MCF 10A (cell line): ENCODE results near the gene SIGLEC15. TPM values are rescaled to one million over a fixed set of nuclear protein-coding genes. Genes with fewer than 3 reads are reported as not detected.

Experiments
- Bru-seq: library from RNA; stranded (reverse); fragments of 400-500 nt; gene quantifications from one replicate; lab custom pipeline; 2021; lab: Mats Ljungman, UMichigan
- BruChase-seq, 2 experiments: library from RNA; stranded (reverse); fragments of 400-500 nt; gene quantifications; one replicate each; lab custom pipeline; 2021; lab: Mats Ljungman, UMichigan
- BruUV-seq: library from RNA; stranded (reverse); fragments of 400-500 nt; replicated peaks from 2 replicates; lab custom pipeline; 2021; lab: Mats Ljungman, UMichigan
- CTCF ChIA-PET: fragments of 300-600 bp; sonication (Branson Sonifier 250); formaldehyde crosslinking; extraction: SDS; loops from one replicate; lab custom pipeline; 2021; ENCODE audit warnings: antibody characterized with exemption, inconsistent platforms; lab: Yijun Ruan, JAX
- POLR2A ChIA-PET: fragments of 300-600, 350-650 bp; sonication (Branson Sonifier 250); formaldehyde crosslinking; extraction: SDS; loops from one replicate; lab custom pipeline; 2020; ENCODE audit warnings: antibody characterized with exemption, inconsistent platforms; lab: Yijun Ruan, JAX
- DNase-seq: peaks from one replicate; pipeline ENCODE4 v3.0.0-alpha.2; 2018; ENCODE audit not compliant: unreplicated experiment
- H3K27ac Mint-ChIP-seq: one replicate; pipeline ENCODE4 v1.8.0; 2022; ENCODE audit warnings: mild to moderate bottlenecking, low read depth, mixed read lengths; ENCODE audit not compliant: unreplicated experiment
- H3K27me3 Mint-ChIP-seq: one replicate; pipeline ENCODE4 v1.8.0; 2022; ENCODE audit warnings: mixed read lengths; ENCODE audit not compliant: insufficient read depth, unreplicated experiment
- H3K36me3 Mint-ChIP-seq: one replicate; pipeline ENCODE4 v1.8.0; 2022; ENCODE audit warnings: mild to moderate bottlenecking, moderate library complexity, mixed read lengths; ENCODE audit not compliant: insufficient read depth, unreplicated experiment
- H3K4me1 Mint-ChIP-seq: one replicate; pipeline ENCODE4 v1.8.0; 2022; ENCODE audit warnings: mixed read lengths; ENCODE audit not compliant: insufficient read depth, unreplicated experiment
- H3K4me3 Mint-ChIP-seq: one replicate; pipeline ENCODE4 v1.8.0; 2022; ENCODE audit warnings: mild to moderate bottlenecking, moderate library complexity, mixed read lengths; ENCODE audit not compliant: unreplicated experiment
- H3K9me3 Mint-ChIP-seq: one replicate; pipeline ENCODE4 v1.8.0; 2022; ENCODE audit warnings: mixed read lengths; ENCODE audit not compliant: unreplicated experiment
- intact Hi-C: fragments of 100-400 bp; cut with micrococcal nuclease; formaldehyde crosslinking; loops from 2 replicates; pipeline ENCODE4 v1.14.1; 2022
- long read RNA-seq: library from polyadenylated mRNA; stranded (forward); transcript quantifications from one replicate; pipeline ENCODE4 v2.0.0, GENCODE V29; 2022
- total RNA-seq: library from RNA; stranded (reverse); gene quantifications from 2 replicates; pipeline ENCODE4 v1.2.3, GENCODE V29; 2022
- TF ChIP-seq, protein P1 (sequence below): fragments of 200-600 bp; IDR thresholded peaks from one replicate; pipeline ENCODE4 v1.8.0; 2022; ENCODE audit warnings: antibody characterized with exemption, mild to moderate bottlenecking; ENCODE audit not compliant: unreplicated experiment

The SIGLEC15 gene, protein sequence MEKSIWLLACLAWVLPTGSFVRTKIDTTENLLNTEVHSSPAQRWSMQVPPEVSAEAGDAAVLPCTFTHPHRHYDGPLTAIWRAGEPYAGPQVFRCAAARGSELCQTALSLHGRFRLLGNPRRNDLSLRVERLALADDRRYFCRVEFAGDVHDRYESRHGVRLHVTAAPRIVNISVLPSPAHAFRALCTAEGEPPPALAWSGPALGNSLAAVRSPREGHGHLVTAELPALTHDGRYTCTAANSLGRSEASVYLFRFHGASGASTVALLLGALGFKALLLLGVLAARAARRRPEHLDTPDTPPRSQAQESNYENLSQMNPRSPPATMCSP
- total RNA-seq (not detected in 2 replicates), Bru-seq, nascent RNA (not detected), BruChase-seq, experiment 1, labeled RNA remaining after a 6-hour chase (not detected), BruChase-seq, experiment 2, labeled RNA remaining after a 2-hour chase (not detected)
- long read RNA-seq, partial matches to known transcripts, result 0 of 3 reads
- long read RNA-seq, other reads (novel, unspliced or antisense), result 3 of 3 reads

DNA sequence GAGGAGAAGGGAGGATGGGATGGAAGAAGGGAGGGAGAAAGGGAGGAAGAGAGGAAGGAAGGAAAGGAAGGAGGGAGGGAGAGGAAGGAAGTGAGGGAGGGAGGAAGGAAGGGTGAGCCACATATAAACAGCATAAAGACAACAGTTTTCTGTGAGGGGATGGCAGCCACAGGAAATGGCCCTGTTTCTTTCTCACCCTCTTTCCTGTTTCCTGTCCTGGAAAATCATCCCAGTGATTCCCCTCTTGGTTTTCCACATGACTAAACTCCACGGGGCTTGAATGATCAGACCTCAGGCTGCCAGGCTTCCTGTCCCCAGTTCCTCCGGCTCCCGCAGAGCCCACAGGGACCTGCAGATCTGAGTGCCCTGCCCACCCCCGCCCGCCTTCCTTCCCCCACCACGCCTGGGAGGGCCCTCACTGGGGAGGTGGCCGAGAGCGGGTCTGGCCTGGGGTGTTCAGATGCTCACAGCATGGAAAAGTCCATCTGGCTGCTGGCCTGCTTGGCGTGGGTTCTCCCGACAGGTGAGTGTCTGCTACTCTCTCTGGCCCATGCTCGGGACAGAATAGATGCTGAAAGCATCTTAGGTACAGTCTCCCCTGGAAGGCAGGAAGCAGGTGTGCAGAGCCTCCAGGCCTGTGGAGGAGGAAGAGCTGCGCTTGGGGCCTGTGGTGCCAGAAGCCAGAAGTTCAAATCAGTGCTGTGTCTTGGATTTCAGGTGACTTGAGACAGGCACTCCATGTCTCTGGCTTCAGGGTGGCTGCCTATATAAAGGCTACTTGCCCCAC lies at the start of gene SIGLEC15:
Gene SIGLEC15, plus strand, starts transcription at position 418 of the 787 bp plus-strand sequence. Its CDS starts 54 bp downstream, at position 472.
- Mint-ChIP-seq H3K4me1 (peaks cover 13% of the 10 kb centered on the region), H3K4me3 (no peak within 1 kb of the TSS), H3K9me3 (no peaks in the 10 kb centered on the region), H3K27ac (no peak within 1 kb of the TSS), H3K27me3 (no peaks in the 10 kb centered on the region), H3K36me3 (no peaks in the 10 kb centered on the region)
- no peak for DNase-seq
- TF ChIP-seq, protein P1, sequence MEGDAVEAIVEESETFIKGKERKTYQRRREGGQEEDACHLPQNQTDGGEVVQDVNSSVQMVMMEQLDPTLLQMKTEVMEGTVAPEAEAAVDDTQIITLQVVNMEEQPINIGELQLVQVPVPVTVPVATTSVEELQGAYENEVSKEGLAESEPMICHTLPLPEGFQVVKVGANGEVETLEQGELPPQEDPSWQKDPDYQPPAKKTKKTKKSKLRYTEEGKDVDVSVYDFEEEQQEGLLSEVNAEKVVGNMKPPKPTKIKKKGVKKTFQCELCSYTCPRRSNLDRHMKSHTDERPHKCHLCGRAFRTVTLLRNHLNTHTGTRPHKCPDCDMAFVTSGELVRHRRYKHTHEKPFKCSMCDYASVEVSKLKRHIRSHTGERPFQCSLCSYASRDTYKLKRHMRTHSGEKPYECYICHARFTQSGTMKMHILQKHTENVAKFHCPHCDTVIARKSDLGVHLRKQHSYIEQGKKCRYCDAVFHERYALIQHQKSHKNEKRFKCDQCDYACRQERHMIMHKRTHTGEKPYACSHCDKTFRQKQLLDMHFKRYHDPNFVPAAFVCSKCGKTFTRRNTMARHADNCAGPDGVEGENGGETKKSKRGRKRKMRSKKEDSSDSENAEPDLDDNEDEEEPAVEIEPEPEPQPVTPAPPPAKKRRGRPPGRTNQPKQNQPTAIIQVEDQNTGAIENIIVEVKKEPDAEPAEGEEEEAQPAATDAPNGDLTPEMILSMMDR, result no peak
- ChIA-PET CTCF (interaction anchor here (0.6 to 0.9 kb wide), 2 partner anchors 14 to 100 kb away, joined by 3 read pairs; no protein-coding TSS in a partner anchor), POLR2A (interaction anchor here (0.6 kb wide), 1 partner anchor 24 kb away, joined by 3 read pairs; no protein-coding TSS in a partner anchor)
- intact Hi-C loops, result no loop called here
- no TSS peak for BruUV-seq

DNA sequence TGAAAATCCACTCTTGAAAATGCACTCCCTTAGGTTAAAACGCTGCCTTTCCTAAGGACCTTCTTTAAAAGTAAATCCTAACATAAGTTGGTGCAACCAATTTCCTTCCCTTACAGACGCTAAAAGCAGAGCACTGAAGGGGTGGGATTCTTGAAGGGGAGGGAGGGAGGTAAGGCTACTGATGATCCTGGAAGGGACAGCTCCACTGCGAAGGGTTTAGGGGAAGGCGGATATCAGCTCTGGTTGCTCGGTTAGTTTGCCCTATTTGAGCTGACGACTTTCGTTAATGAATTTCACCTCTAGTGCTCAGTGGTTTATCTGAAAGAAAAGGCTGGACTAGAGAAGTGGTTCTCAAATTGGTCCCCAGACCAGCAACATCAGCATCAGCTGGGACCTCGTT lies 49.7 kb upstream of the SIGLEC15 start:
- Mint-ChIP-seq H3K27ac (peak overlapping the region; percentile 88), H3K4me3 (peak overlapping the region; percentile 86), H3K27me3 (peaks cover 10% of the 10 kb centered on the region), H3K9me3 (no peaks in the 10 kb centered on the region), H3K36me3 (no peaks in the 10 kb centered on the region), H3K4me1 (peaks cover 13% of the 10 kb centered on the region)
- TF ChIP-seq, protein P1, result no peak
- ChIA-PET POLR2A (interaction anchor here (0.6 to 1.1 kb wide), 3 partner anchors 12 to 28 kb away, joined by 3 read pairs; no protein-coding TSS in a partner anchor), CTCF (interaction anchor here (0.6 kb wide), 1 partner anchor 203 kb away, joined by 4 read pairs; no protein-coding TSS in a partner anchor)
- BruUV-seq, result no TSS peak
- DNase-seq, result no peak
- intact Hi-C loops, result loop anchor here (1.0 kb wide), 1 partner anchor 64 kb away; no protein-coding TSS in a partner anchor

DNA sequence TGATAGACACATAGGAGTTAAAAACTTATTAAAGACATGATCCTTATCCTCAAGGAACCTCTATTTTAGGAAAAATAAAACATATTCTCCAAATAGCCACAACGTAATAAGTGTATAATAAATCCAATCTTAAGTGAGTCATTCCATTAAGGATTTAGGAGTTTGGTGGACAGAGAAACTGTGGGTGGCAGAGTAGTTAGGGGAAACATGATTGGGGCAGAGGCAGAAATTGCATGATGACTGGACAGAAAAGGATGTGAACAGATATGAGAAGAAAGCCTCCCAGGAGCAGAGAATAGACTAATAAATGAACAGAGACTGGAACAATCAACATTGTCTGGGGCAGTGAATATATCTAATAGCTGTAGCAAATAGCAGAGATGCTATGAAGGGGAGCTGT lies 48.1 kb upstream of the SIGLEC15 start:
- ChIA-PET CTCF (no interaction called here), POLR2A (interaction anchor here (1.9 kb wide), 1 partner anchor 9 kb away, joined by 7 read pairs; no protein-coding TSS in a partner anchor)
- intact Hi-C loops, result no loop called here
- no peak overlapping the region for H3K4me3 Mint-ChIP-seq
- peaks cover 13% of the 10 kb centered on the region for H3K4me1 Mint-ChIP-seq
- TF ChIP-seq, protein P1, result no peak
- no peaks in the 10 kb centered on the region for H3K9me3 Mint-ChIP-seq
- no TSS peak for BruUV-seq
- H3K27me3 Mint-ChIP-seq, result peaks cover 2% of the 10 kb centered on the region
- no peak for DNase-seq
- no peak overlapping the region for H3K27ac Mint-ChIP-seq
- no peaks in the 10 kb centered on the region for H3K36me3 Mint-ChIP-seq
